GM10266 (cell line): ENCODE measurements around the gene TRPM6.

Experiments used
- DNase-seq: peaks from one replicate; pipeline ENCODE4 v3.0.0; 2012; ENCODE audit errors: extremely low spot score
- TF ChIP-seq, protein P1 (sequence below): IDR thresholded peaks from 2 replicates; pipeline ENCODE4 v1.5.1; 2012; ENCODE audit warnings: mild to moderate bottlenecking, low read depth; ENCODE audit not compliant: control insufficient read depth, insufficient read depth; ENCODE audit errors: missing control alignments

TRPM6 gene

DNA sequence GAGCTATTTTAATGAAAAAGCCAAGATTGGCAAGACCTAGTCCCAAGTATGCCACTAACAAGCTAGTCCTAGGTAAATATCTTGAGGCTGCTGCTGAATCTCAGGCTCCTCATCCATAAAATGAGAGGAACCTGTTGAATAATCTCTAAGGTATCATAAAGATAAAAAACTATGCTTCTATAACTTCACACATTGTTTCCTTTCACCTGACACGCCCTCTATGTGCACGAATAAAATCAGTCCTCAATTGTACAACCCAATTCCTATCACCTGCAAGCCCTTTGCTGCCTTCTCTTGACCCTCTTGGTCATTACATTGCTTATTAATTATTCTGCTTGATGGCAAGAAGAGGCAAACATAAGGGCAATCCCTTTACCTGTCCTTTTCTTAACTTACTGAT, 69.9 kb downstream of the TRPM6 start:
- TF ChIP-seq, protein P1, sequence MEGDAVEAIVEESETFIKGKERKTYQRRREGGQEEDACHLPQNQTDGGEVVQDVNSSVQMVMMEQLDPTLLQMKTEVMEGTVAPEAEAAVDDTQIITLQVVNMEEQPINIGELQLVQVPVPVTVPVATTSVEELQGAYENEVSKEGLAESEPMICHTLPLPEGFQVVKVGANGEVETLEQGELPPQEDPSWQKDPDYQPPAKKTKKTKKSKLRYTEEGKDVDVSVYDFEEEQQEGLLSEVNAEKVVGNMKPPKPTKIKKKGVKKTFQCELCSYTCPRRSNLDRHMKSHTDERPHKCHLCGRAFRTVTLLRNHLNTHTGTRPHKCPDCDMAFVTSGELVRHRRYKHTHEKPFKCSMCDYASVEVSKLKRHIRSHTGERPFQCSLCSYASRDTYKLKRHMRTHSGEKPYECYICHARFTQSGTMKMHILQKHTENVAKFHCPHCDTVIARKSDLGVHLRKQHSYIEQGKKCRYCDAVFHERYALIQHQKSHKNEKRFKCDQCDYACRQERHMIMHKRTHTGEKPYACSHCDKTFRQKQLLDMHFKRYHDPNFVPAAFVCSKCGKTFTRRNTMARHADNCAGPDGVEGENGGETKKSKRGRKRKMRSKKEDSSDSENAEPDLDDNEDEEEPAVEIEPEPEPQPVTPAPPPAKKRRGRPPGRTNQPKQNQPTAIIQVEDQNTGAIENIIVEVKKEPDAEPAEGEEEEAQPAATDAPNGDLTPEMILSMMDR = no peak
- DNase-seq = no peak

- TF ChIP-seq, protein P1 = no peak
- no peak for DNase-seq
These were observed 70.4 kb downstream of the TRPM6 start for GRCh38 chr9:74817281-74817810.

DNA sequence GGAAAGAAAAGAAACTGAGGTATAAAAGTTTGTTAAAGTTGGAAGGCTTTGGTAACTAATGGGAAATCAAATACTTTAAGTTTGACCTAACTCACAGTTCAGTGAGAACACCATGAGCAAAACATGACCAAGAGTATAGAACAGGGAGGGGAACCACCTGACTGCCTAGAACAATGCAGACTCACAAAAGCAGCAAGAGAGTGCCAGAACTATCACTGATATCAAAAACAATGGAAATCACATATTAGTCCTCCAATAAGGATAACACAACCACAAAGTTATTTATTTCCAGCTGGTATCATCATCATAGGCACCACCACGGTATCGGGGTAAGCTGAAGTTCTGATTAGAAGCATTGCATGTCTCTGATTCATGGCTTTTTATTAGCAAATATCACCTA, 77.5 kb downstream of the TRPM6 start:
- no peak for DNase-seq
- TF ChIP-seq, protein P1 = no peak

- no peak for DNase-seq
- TF ChIP-seq, protein P1 = no peak
These were observed 83.7 kb downstream of the TRPM6 start for GRCh38 chr9:74804018-74804385.

- TF ChIP-seq, protein P1 = no peak
- no peak for DNase-seq
These were observed 84.2 kb downstream of the TRPM6 start for GRCh38 chr9:74803376-74804017.

- DNase-seq = no peak
- TF ChIP-seq, protein P1 = no peak
These were observed 87.5 kb downstream of the TRPM6 start for GRCh38 chr9:74800226-74800625.

DNA sequence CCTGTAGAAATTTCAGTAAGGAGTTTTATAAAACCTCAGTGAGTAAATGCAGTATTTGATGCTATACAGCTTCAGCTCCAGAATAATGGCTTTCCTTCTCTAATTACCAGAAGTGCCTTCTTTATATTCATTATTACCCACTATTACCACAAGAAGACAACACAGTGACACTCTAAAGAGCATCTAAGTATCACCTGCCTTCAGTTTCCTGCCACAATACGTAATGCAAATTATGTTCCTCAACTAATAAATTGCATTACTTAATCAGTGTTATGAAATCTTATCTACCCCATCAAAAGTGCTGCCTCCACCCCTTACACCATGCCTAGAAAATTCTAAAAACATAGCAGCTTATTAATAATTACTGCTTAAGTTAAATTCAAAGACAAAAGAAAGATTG, 91.9 kb downstream of the TRPM6 start:
- TF ChIP-seq, protein P1 = no peak
- no peak for DNase-seq
